MM.1S (cell line): ENCODE data around the gene PREP.

Experiments used
- DNase-seq: peaks from one replicate; pipeline ENCODE4 v3.0.0-alpha.2; 2015
- H2AFZ ChIP-seq: fragments of 300-600 bp; sonication (generic); 2 replicates; pipeline ENCODE4 v1.6.0; 2016; ENCODE audit warnings: antibody characterized with exemption, low read length
- H3F3A ChIP-seq: fragments of 300-600 bp; sonication (generic); 2 replicates; pipeline ENCODE4 v1.6.1; 2016; ENCODE audit warnings: mild to moderate bottlenecking, antibody characterized with exemption, low read length, moderate library complexity, mixed read lengths; ENCODE audit not compliant: insufficient read depth
- H3K27ac ChIP-seq: fragments of 300-600 bp; sonication (generic); 2 replicates; pipeline ENCODE4 v1.5.1; 2016; ENCODE audit warnings: mild to moderate bottlenecking, low read length
- H3K27me3 ChIP-seq: fragments of 300-600 bp; sonication (generic); replicated peaks from 2 replicates; pipeline ENCODE4 v1.6.0; 2016; ENCODE audit warnings: low read length; ENCODE audit not compliant: insufficient read depth
- H3K36me3 ChIP-seq: fragments of 300-600 bp; sonication (generic); replicated peaks from 2 replicates; pipeline ENCODE4 v1.6.1; 2016; ENCODE audit warnings: mild to moderate bottlenecking, low read length, mixed read lengths; ENCODE audit not compliant: insufficient read depth
- H3K4me1 ChIP-seq: fragments of 300-600 bp; sonication (generic); 2 replicates; pipeline ENCODE4 v1.6.1; 2016; ENCODE audit warnings: low read length, mixed read lengths
- H3K4me2 ChIP-seq: fragments of 300-600 bp; sonication (generic); 2 replicates; pipeline ENCODE4 v1.6.0; 2016; ENCODE audit warnings: low read depth, low read length
- H3K4me3 ChIP-seq: fragments of 300-600 bp; sonication (generic); 2 replicates; pipeline ENCODE4 v1.5.1; 2016; ENCODE audit warnings: low read length, mixed read lengths
- H3K79me2 ChIP-seq: fragments of 300-600 bp; sonication (generic); 2 replicates; pipeline ENCODE4 v1.6.1; 2016; ENCODE audit warnings: mixed run types, low read length, mixed read lengths
- H3K9ac ChIP-seq: fragments of 300-600 bp; sonication (generic); 2 replicates; pipeline ENCODE4 v1.6.1; 2016; ENCODE audit warnings: low read length, mixed read lengths
- H3K9me2 ChIP-seq: fragments of 300-600 bp; sonication (generic); replicated peaks from 2 replicates; pipeline ENCODE4 v1.6.1; 2016; ENCODE audit warnings: mild to moderate bottlenecking, low read length, mixed read lengths; ENCODE audit not compliant: insufficient read depth
- H3K9me3 ChIP-seq: fragments of 300-600 bp; sonication (generic); replicated peaks from 2 replicates; pipeline ENCODE4 v1.6.1; 2016; ENCODE audit warnings: mild to moderate bottlenecking, low read length, mixed read lengths; ENCODE audit not compliant: insufficient read depth
- H4K20me1 ChIP-seq: fragments of 300-600 bp; sonication (generic); 2 replicates; pipeline ENCODE4 v1.6.1; 2016; ENCODE audit warnings: mild to moderate bottlenecking, low read length, moderate library complexity, mixed read lengths; ENCODE audit not compliant: insufficient read depth
- CTCF ChIP-seq: fragments of 300-600 bp; sonication (generic); IDR thresholded peaks from 2 replicates; pipeline ENCODE4 v1.5.1; 2016; ENCODE audit warnings: antibody characterized with exemption, low read length, mixed read lengths
- EZH2 ChIP-seq: fragments of 300-600 bp; sonication (generic); optimal IDR thresholded peaks from 2 replicates; pipeline ENCODE3; 2017; ENCODE audit warnings: low read depth, mild to moderate bottlenecking, antibody characterized with exemption, low read length, mixed read lengths
- EZH2phosphoT487 ChIP-seq: fragments of 300-600 bp; sonication (generic); IDR thresholded peaks from 2 replicates; pipeline ENCODE4 v1.6.1; 2018; ENCODE audit warnings: antibody characterized with exemption, low read length

The PREP gene

DNA sequence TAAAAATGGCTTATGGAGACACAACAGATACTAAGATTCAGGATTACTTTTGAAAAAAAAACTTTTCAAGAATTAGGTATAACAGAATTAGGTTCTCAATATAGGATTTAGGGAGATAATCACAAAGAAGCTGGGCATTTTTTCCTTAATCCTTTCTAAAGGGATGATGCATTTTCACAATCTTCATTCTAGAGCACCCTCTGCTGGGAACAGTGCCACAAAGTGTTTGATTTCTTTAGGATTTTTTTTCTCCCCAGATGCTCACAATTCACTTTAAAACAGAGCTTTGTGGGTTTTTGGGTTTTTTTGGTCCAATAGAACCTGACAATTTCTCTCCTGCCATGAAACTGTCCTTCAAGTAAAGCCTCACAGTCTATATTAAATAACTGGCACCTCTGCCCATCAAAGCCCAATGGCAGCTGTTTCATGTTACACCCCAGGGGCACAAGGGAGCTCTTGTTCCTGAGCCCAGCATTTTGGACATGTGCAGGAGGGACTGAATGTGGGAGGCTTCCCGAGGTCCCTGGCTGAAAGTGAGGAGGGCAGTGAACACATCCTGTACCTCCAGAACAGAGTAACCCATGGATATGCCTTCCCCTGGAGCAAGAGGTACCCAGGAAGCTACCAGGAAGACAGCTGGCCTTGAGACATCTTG, 39.7 kb downstream of the PREP start:
- TF ChIP-seq EZH2phosphoT487 (no peak), EZH2 (no peak), CTCF (no peak)
- H3K4me1 ChIP-seq: 0 out of 2 replicates have a peak, but pooled peaks cover 7% of the 10 kb centered on the region
- no peak overlapping the region for H3K9ac ChIP-seq
- H3F3A ChIP-seq: no peaks in the 10 kb centered on the region
- DNase-seq: peak; percentile 15
- no peak overlapping the region for H3K4me3 ChIP-seq
- no peak overlapping the region for H3K4me2 ChIP-seq
- no peaks in the 10 kb centered on the region for H3K36me3 ChIP-seq
- H3K9me2 ChIP-seq: no peaks in the 10 kb centered on the region
- H3K27ac ChIP-seq: no peak overlapping the region
- no peaks in the 10 kb centered on the region for H3K79me2 ChIP-seq
- H4K20me1 ChIP-seq: no peaks in the 10 kb centered on the region
- no peaks in the 10 kb centered on the region for H3K27me3 ChIP-seq
- no peaks in the 10 kb centered on the region for H3K9me3 ChIP-seq
- H2AFZ ChIP-seq: no peak overlapping the region

DNA sequence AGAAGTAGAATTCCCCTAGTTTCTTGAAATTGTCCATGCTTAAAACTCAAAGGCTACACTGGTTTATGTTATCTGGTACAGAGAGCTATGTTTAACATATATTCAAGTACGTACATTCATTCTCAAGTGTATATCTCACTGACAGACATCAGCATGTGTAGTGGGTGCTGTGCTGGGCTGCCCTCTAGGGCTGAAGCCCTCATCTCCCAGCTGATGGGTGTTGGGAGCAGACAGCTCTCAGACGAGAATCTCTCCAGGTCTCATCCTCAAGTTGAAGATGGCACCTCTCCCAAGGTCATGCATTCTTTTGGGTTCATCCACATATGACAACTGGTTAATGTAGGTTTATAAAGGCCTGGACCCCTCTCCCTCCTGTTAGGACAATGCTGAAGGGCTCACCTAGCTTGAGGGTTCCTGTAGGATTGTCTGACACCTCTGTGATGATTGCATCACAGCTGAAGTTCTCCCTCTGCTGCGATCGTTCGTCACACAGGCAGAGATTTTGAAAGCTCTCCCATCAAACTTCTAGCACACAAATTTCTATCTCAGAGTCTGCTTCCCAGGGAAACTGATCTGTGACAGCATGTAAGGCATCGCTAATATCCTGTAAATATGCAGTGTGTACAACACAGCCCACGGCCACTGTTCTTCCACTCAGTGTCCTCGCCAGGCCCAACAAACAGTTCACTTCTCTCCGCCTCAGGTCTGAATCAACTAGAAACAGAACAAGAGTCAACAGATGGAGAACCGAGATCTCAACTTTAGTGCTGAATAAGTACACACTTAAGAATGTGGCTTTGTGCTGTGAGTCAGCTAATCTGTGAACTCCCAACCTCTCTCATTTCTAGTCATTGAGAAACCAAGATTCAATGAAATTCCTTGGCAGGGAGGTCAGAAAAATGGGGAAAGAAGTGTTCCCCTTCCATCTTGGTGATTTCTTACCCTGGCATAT, 43.2 kb downstream of the PREP start:
- H3K27ac ChIP-seq: no peak overlapping the region

DNA sequence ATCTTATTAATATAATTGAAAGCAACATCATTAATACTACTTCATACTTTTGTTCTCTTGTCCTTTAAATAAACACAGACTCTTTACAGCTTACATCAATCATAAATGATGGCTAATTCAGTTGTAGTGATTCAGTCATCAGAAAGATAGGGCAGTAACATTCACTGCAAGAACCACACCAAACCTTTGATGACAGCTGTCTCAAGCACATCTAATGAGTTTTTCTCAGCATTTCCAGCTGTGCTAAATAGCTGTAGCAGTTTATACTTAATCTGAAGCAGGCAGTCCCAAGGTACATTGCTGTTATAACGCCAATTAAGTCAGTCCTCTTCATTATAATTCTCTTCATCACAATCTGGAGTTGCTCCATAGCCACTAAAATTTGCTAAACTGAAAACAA, 45.7 kb downstream of the PREP start:
- Histone ChIP-seq H3K4me1 (0 out of 2 replicates have a peak, but pooled peaks cover 7% of the 10 kb centered on the region), H3K79me2 (no peaks in the 10 kb centered on the region), H3K9ac (no peak overlapping the region), H3K9me3 (no peaks in the 10 kb centered on the region), H3K4me3 (no peak overlapping the region), H3K36me3 (no peaks in the 10 kb centered on the region; the same call in 1 of the 2 replicates), H3K27me3 (no peaks in the 10 kb centered on the region), H2AFZ (no peak overlapping the region), H3K4me2 (no peak overlapping the region), H4K20me1 (no peaks in the 10 kb centered on the region), H3F3A (no peaks in the 10 kb centered on the region), H3K9me2 (no peaks in the 10 kb centered on the region), H3K27ac (no peak overlapping the region)
- DNase-seq: no peak
- TF ChIP-seq EZH2: no peak
- TF ChIP-seq CTCF: no peak
- no peak for TF ChIP-seq EZH2phosphoT487

More for the DNA sequence above, 43.2 kb downstream of the PREP start:
- Histone ChIP-seq H3K9me3 (no peaks in the 10 kb centered on the region), H3K4me2 (no peak overlapping the region), H3K4me1 (0 out of 2 replicates have a peak, but pooled peaks cover 7% of the 10 kb centered on the region), H3K9me2 (no peaks in the 10 kb centered on the region), H4K20me1 (no peaks in the 10 kb centered on the region), H2AFZ (no peak overlapping the region), H3K9ac (no peak overlapping the region), H3K36me3 (no peaks in the 10 kb centered on the region; the same call in 1 of the 2 replicates), H3K79me2 (no peaks in the 10 kb centered on the region), H3K4me3 (no peak overlapping the region), H3F3A (no peaks in the 10 kb centered on the region), H3K27me3 (no peaks in the 10 kb centered on the region)
- TF ChIP-seq EZH2: no peak
- TF ChIP-seq CTCF: no peak
- no peak for TF ChIP-seq EZH2phosphoT487
- no peak for DNase-seq
